Endometrial microvascular endothelial cells (primary cell): Measurements from ENCODE around the gene TMEM108. TPM values are rescaled to one million over a fixed set of nuclear protein-coding genes. Genes with fewer than 3 reads are reported as not detected.

Source experiments
- in situ Hi-C: cut with HindIII; loops from 2 replicates; pipeline ENCODE4 v1.10.0; 2017; ENCODE audit warnings: low sequenced_read_pairs, low pct_unique_long_range_greater_than_20kb; ENCODE audit errors: inconsistent ontology term
- total RNA-seq: library from RNA; depleted of rRNA; stranded (reverse); fragments of >200 nt; gene quantifications from one replicate; pipeline ENCODE4 v1.2.3, GENCODE V29; 2015; ENCODE audit errors: inconsistent ontology term

TMEM108 gene
- total RNA-seq, 1 donor from 2014 or later: not detected

- in situ Hi-C loops: no loop called here
Measured at GRCh38 chr3:133049491-133049890, 11.3 kb downstream of the TMEM108 start.

GRCh38 chr3:133050891-133051290 lies 12.7 kb downstream of the TMEM108 start:
- in situ Hi-C loops: no loop called here

- in situ Hi-C loops: no loop called here
Measured at GRCh38 chr3:133053532-133053931, 15.3 kb downstream of the TMEM108 start.

- in situ Hi-C loops: no loop called here
Measured at GRCh38 chr3:133054586-133054985, 16.4 kb downstream of the TMEM108 start.

GRCh38 chr3:133055339-133055738 lies 17.1 kb downstream of the TMEM108 start:
- in situ Hi-C loops: no loop called here

- in situ Hi-C loops: no loop called here
Measured at GRCh38 chr3:133058243-133058642, 20.1 kb downstream of the TMEM108 start.

GRCh38 chr3:133058831-133059230 lies 20.6 kb downstream of the TMEM108 start:
- in situ Hi-C loops: no loop called here

GRCh38 chr3:133065193-133065961 lies 27.2 kb downstream of the TMEM108 start:
- in situ Hi-C loops: no loop called here

GRCh38 chr3:133066026-133066425 lies 27.8 kb downstream of the TMEM108 start:
- in situ Hi-C loops: no loop called here

GRCh38 chr3:133069556-133070286 lies 31.5 kb downstream of the TMEM108 start:
- in situ Hi-C loops: no loop called here

GRCh38 chr3:133074977-133075376 lies 36.8 kb downstream of the TMEM108 start:
- in situ Hi-C loops: no loop called here

GRCh38 chr3:133077688-133078087 lies 39.5 kb downstream of the TMEM108 start:
- in situ Hi-C loops: no loop called here

- in situ Hi-C loops: no loop called here
Measured at GRCh38 chr3:133079621-133080020, 41.4 kb downstream of the TMEM108 start.

GRCh38 chr3:133081016-133081415 lies 42.8 kb downstream of the TMEM108 start:
- in situ Hi-C loops: no loop called here

GRCh38 chr3:133083395-133083794 lies 45.2 kb downstream of the TMEM108 start:
- in situ Hi-C loops: no loop called here

GRCh38 chr3:133089906-133090485 lies 51.8 kb downstream of the TMEM108 start:
- in situ Hi-C loops: no loop called here

GRCh38 chr3:133092681-133093080 lies 54.5 kb downstream of the TMEM108 start:
- in situ Hi-C loops: no loop called here

- in situ Hi-C loops: no loop called here
Measured at GRCh38 chr3:133093366-133093765, 55.2 kb downstream of the TMEM108 start.

GRCh38 chr3:133096900-133097613 lies 58.9 kb downstream of the TMEM108 start:
- in situ Hi-C loops: no loop called here
